ENCODE results near the gene MATCAP1. TPM values are rescaled to one million over a fixed set of nuclear protein-coding genes. Genes with fewer than 3 reads are reported as not detected.

MATCAP1 gene
- total RNA-seq, 1 donor from 2014 or later: 5.2 TPM

DNA sequence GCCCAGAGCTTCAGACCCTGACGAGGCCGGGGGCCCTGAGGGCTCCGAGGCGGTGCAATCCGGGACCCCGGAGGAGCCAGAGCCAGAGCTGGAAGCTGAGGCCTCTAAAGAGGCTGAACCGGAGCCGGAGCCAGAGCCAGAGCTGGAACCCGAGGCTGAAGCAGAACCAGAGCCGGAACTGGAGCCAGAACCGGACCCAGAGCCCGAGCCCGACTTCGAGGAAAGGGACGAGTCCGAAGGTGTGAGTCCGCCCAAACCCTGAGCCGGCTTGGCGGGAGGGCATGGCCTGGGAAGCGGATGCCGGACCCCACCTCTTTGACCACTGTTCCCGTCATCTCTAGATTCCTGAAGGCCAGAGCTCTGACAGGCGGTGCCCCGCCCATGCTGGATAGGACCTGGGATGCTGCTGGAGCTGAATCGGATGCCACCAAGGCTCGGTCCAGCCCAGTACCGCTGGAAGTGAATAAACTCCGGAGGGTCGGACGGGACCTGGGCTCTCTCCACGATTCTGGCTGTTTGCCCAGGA is 9.0 kb downstream of the MATCAP1 start:
- Histone ChIP-seq H3K9me3 (ENCODE audit: control insufficient read depth in 3 of 3, low read length in 3 of 3) (no peaks in the 10 kb centered on the region), H3K4me1 (ENCODE audit: control insufficient read depth in 3 of 3, insufficient read depth in 3 of 3, low read length in 3 of 3) (peaks cover 66 to 80% (median 69%) of the 10 kb centered on the region in 3 donors), H3K4me3 (ENCODE audit: low read length in 3 of 3) (peak overlapping the region; percentile 64 to 86 (median 65)), H3K27ac (ENCODE audit: low read depth, low read length) (peak overlapping the region; percentile 91), H3K9ac (ENCODE audit: low read depth in 1 of 3, low read length in 3 of 3) (peak overlapping the region; percentile 67 to 95 (median 76)), H3K36me3 (ENCODE audit: control insufficient read depth in 3 of 3, insufficient read depth in 3 of 3, low read length in 3 of 3) (peaks cover 10 to 14% (median 12%) of the 10 kb centered on the region in 3 donors), H3K27me3 (ENCODE audit: control insufficient read depth in 3 of 3, insufficient read depth in 3 of 3, low read length in 3 of 3) (no peaks in the 10 kb centered on the region)

DNA sequence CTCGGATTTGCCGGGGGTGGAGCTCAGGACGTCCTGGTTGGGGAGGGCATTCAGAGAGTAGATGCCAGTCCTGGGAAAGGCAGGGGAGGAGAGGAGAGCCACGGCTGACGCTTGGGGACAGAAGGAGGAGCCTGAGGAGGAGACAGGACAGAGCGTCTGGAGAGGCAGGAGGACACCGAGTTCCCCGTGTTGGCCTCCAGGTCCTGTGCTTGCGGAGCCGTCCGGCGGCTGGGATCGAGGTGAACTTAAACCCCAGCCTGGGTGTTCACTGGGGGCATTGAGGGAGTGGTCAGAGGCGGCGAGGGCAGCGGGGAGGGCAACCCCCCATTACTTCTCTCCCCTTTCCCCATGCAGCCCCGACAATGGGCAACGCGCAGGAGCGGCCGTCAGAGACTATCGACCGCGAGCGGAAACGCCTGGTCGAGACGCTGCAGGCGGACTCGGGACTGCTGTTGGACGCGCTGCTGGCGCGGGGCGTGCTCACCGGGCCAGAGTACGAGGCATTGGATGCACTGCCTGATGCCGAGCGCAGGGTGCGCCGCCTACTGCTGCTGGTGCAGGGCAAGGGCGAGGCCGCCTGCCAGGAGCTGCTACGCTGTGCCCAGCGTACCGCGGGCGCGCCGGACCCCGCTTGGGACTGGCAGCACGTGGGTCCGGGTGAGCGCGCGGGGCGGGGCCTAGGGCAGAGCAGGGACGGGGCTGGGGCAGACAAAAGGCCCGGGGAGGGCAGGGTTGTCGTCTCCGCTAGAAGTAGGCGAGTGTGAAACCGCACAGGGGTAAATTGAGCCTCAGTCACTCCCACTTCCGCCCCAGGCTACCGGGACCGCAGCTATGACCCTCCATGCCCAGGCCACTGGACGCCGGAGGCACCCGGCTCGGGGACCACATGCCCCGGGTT is 9.7 kb downstream of the MATCAP1 start:
- Histone ChIP-seq H3K36me3 (ENCODE audit: control insufficient read depth in 3 of 3, insufficient read depth in 3 of 3, low read length in 3 of 3) (peaks cover 10 to 14% (median 14%) of the 10 kb centered on the region in 3 donors), H3K9ac (ENCODE audit: low read depth in 1 of 3, low read length in 3 of 3) (peak overlapping the region; percentile 67 to 95 (median 92)), H3K4me3 (ENCODE audit: low read length in 3 of 3) (peak overlapping the region; percentile 64 to 86 (median 65)), H3K4me1 (ENCODE audit: control insufficient read depth in 3 of 3, insufficient read depth in 3 of 3, low read length in 3 of 3) (peaks cover 72 to 87% (median 76%) of the 10 kb centered on the region in 3 donors), H3K27ac (ENCODE audit: low read depth, low read length) (peak overlapping the region; percentile 91), H3K27me3 (ENCODE audit: control insufficient read depth in 3 of 3, insufficient read depth in 3 of 3, low read length in 3 of 3) (no peaks in the 10 kb centered on the region), H3K9me3 (ENCODE audit: control insufficient read depth in 3 of 3, low read length in 3 of 3) (no peaks in the 10 kb centered on the region)

DNA sequence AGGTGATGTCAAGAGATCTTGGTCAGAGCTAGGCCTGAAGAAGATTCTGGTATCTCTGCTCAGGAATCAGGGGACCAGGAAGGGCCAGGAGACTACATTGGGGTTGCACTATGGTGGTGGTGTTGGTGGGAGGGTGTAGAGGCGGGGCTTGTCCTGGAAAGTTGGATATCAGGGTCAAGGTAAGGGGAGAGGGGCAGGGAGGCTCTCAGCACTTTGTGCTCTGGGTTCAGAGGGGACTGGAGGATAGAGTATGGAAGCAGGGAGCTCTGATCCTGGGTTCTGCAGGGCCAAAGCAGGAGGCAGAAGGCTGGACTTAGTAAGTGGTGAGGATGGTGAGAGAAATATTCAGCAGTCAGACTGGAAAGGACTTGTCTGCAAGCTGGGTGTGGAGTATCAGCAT is 10.4 kb downstream of the MATCAP1 start:
- peak overlapping the region; percentile 91 for H3K27ac ChIP-seq (ENCODE audit: low read depth, low read length)
- peaks cover 10 to 18% (median 14%) of the 10 kb centered on the region in 3 donors for H3K36me3 ChIP-seq (ENCODE audit: control insufficient read depth in 3 of 3, insufficient read depth in 3 of 3, low read length in 3 of 3)
- no peaks in the 10 kb centered on the region for H3K27me3 ChIP-seq (ENCODE audit: control insufficient read depth in 3 of 3, insufficient read depth in 3 of 3, low read length in 3 of 3)
- peak overlapping the region; percentile 64 to 86 (median 65) for H3K4me3 ChIP-seq (ENCODE audit: low read length in 3 of 3)
- H3K9ac ChIP-seq (ENCODE audit: low read depth in 1 of 3, low read length in 3 of 3): peak overlapping the region; percentile 67 to 95 (median 92)
- peaks cover 72 to 88% (median 75%) of the 10 kb centered on the region in 3 donors for H3K4me1 ChIP-seq (ENCODE audit: control insufficient read depth in 3 of 3, insufficient read depth in 3 of 3, low read length in 3 of 3)
- no peaks in the 10 kb centered on the region for H3K9me3 ChIP-seq (ENCODE audit: control insufficient read depth in 3 of 3, low read length in 3 of 3)

DNA sequence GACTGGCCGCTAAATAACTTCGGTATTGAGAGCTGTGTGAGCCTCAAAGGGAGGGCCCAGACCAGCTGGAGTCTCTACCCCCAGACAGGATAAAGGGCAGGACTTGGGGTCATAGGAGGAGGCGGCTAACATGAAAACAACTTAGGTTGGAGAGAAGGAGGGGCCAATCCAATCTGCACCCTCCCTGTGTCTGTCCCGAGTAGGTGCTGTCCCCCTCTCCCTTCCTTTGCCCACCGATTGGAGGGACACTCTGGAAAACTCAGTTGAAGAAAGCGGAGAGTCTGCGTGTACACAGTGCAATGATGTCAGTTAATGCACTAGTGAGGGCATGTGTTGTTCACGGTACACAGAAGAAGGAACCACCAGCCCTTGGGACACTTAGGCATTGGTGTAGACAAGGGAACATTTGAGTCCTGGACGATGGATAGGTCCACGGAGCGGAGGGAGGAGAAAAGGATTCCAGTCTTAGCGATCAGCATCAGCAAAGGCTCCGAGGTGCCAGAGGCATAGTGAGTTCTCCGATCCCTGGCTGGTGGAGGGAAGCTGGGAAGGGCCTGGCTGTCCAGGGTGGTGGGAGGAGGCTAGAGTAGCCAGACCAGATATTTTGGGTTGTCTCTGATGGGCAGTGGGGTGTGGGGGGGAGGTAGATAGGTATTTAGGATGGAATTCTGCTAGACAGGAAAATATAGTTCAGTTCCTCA is 12.7 kb downstream of the MATCAP1 start:
- peak overlapping the region; percentile 93 for H3K27ac ChIP-seq (ENCODE audit: low read depth, low read length)
- no peaks in the 10 kb centered on the region for H3K9me3 ChIP-seq (ENCODE audit: control insufficient read depth in 3 of 3, low read length in 3 of 3)
- peaks cover 65 to 77% (median 66%) of the 10 kb centered on the region in 3 donors for H3K4me1 ChIP-seq (ENCODE audit: control insufficient read depth in 3 of 3, insufficient read depth in 3 of 3, low read length in 3 of 3)
- peak overlapping the region; percentile 91 to 97 (median 95) for H3K9ac ChIP-seq (ENCODE audit: low read depth in 1 of 3, low read length in 3 of 3)
- H3K27me3 ChIP-seq (ENCODE audit: control insufficient read depth in 3 of 3, insufficient read depth in 3 of 3, low read length in 3 of 3): no peaks in the 10 kb centered on the region
- peak overlapping the region; percentile 71 to 84 (median 77) for H3K4me3 ChIP-seq (ENCODE audit: low read length in 3 of 3)
- H3K36me3 ChIP-seq (ENCODE audit: control insufficient read depth in 3 of 3, insufficient read depth in 3 of 3, low read length in 3 of 3): peaks cover 18 to 28% (median 23%) of the 10 kb centered on the region in 3 donors

DNA sequence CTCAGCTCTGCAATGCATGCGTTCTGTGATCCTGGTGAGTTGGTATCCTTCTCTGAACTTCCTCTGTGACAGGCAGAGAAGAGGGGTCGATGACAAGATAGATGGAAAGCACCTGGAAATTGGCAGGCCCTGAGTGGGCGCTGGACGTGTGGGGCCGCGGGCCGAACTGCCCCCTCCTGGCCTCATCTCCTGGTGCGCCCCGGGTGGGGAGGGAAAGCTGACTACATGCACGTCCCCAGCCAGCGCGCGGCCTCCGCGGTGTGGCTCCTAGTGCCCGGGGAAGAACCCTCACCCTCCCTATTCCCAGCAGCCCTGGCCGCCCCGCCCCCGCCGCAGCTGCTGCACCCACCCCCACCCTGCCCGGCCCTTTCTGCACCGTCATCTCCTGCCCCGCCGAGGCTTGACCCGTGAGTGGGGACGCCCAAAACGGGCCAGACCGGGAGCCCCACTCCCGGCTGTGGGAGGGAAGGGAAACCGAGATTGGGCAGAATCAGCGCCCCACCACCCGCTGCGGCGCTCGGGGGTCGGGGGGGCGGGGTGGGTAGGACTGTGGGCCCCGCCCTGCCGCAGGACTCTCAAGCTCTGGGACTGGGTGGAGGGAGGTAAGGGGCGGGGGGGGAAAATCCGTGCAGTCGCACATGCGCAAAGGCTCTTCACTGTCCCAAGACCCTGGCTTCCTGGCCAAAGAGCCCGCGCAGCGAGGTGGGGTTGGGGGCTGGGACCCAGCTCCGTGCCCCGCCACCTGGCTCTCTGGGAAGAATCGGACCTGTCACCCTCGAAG is 13.4 kb downstream of the MATCAP1 start, which contains the start of gene NOL3:
NOL3 (plus strand) TSS at position 371 of the 781 bp plus-strand sequence.
- Histone ChIP-seq H3K4me1 (ENCODE audit: control insufficient read depth in 3 of 3, insufficient read depth in 3 of 3, low read length in 3 of 3) (peaks cover 61 to 70% (median 66%) of the 10 kb centered on the region in 3 donors), H3K27me3 (ENCODE audit: control insufficient read depth in 3 of 3, insufficient read depth in 3 of 3, low read length in 3 of 3) (no peaks in the 10 kb centered on the region), H3K9ac (ENCODE audit: low read depth in 1 of 3, low read length in 3 of 3) (peak within 1 kb of the TSS; percentile 91 to 97 (median 95)), H3K36me3 (ENCODE audit: control insufficient read depth in 3 of 3, insufficient read depth in 3 of 3, low read length in 3 of 3) (peaks cover 14 to 24% (median 20%) of the 10 kb centered on the region in 3 donors), H3K4me3 (ENCODE audit: low read length in 3 of 3) (peak within 1 kb of the TSS; percentile 71 to 84 (median 77)), H3K27ac (ENCODE audit: low read depth, low read length) (peak within 1 kb of the TSS; percentile 93), H3K9me3 (ENCODE audit: control insufficient read depth in 3 of 3, low read length in 3 of 3) (no peaks in the 10 kb centered on the region)

DNA sequence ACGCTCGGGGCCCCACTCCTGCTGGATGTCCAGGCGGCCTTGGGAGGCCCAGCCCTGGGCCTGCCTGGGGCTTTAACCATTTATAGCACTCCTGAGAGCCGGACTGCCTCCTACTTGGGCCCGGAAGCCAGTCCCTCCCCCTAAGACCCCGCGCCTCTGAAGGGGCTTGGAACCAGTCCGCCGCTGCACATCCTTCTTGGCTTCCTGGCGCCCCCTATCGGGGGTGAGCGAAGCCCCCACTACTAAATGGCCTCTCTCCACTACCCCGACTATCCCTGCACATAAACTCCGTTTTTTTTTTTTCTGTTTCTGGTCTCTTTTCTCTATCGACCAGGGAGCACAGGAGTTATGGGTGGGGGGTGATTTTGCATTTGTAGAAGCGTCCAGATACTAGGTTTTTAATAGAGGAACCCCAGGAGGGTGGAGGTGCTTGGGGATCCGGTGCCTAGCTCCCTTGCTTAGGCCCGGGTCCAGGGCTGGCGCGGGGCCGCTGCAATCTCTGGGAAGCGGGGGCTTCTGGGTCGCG is 14.1 kb downstream of the MATCAP1 start:
- H3K4me1 ChIP-seq (ENCODE audit: control insufficient read depth in 3 of 3, insufficient read depth in 3 of 3, low read length in 3 of 3): peaks cover 61 to 70% (median 66%) of the 10 kb centered on the region in 3 donors
- peak overlapping the region; percentile 69 to 84 (median 77) for H3K4me3 ChIP-seq (ENCODE audit: low read length in 3 of 3)
- H3K9ac ChIP-seq (ENCODE audit: low read depth in 1 of 3, low read length in 3 of 3): peak overlapping the region; percentile 72 to 95 (median 91)
- no peaks in the 10 kb centered on the region for H3K9me3 ChIP-seq (ENCODE audit: control insufficient read depth in 3 of 3, low read length in 3 of 3)
- H3K27ac ChIP-seq (ENCODE audit: low read depth, low read length): peak overlapping the region; percentile 93
- H3K27me3 ChIP-seq (ENCODE audit: control insufficient read depth in 3 of 3, insufficient read depth in 3 of 3, low read length in 3 of 3): no peaks in the 10 kb centered on the region
- peaks cover 8 to 19% (median 14%) of the 10 kb centered on the region in 3 donors for H3K36me3 ChIP-seq (ENCODE audit: control insufficient read depth in 3 of 3, insufficient read depth in 3 of 3, low read length in 3 of 3)

DNA sequence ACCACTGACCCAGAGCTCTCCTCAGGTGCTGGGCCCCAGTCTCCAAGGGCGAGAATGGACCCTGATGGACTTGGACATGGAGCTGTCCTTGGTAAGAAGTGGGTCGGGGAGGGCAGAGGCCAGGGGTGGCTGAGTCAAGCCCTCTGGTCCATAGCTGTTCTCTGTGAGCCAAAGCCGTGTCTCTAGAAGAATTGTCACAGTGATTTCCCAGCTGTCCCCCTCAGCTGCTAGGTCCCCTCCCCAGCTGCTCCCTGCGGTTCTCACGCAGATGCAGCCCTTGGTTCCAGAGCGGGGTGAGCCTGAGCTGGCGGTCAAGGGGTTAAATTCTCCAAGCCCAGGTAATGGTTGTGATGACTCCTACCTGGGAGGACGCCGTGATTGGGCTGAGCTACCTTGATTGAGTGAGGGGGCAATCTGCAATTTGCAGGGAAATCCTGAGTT is 14.7 kb downstream of the MATCAP1 start:
- H3K36me3 ChIP-seq (ENCODE audit: control insufficient read depth in 3 of 3, insufficient read depth in 3 of 3, low read length in 3 of 3): peaks cover 8 to 19% (median 13%) of the 10 kb centered on the region in 3 donors
- no peaks in the 10 kb centered on the region for H3K27me3 ChIP-seq (ENCODE audit: control insufficient read depth in 3 of 3, insufficient read depth in 3 of 3, low read length in 3 of 3)
- peak overlapping the region; percentile 0 to 95 (median 72) for H3K9ac ChIP-seq (ENCODE audit: low read depth in 1 of 3, low read length in 3 of 3)
- peak overlapping the region; percentile 93 for H3K27ac ChIP-seq (ENCODE audit: low read depth, low read length)
- H3K4me1 ChIP-seq (ENCODE audit: control insufficient read depth in 3 of 3, insufficient read depth in 3 of 3, low read length in 3 of 3): peaks cover 58 to 68% (median 63%) of the 10 kb centered on the region in 3 donors
- no peaks in the 10 kb centered on the region for H3K9me3 ChIP-seq (ENCODE audit: control insufficient read depth in 3 of 3, low read length in 3 of 3)
- peak overlapping the region in 2 of 3 donors; percentile 77 to 84 for H3K4me3 ChIP-seq (ENCODE audit: low read length in 3 of 3)

DNA sequence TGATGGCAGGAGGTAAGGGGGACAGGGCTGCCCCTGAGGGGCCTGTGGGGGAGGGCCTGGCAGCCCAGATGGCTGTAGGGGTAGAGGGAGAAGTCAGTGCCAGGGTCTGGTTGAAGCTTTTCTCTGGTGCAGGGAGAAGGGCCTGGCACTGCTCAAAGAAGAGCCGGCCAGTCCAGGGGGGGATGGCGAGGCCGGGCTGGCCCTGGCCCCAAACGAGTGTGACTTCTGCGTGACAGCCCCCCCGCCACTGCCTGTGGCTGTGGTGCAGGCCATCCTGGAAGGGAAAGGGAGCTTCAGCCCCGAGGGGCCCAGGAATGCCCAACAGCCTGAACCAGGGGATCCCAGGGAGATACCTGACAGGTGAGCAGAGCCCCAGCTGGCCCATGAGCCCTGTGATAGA is 16.2 kb downstream of the MATCAP1 start:
- no peak overlapping the region for H3K4me3 ChIP-seq (ENCODE audit: low read length in 3 of 3)
- H3K36me3 ChIP-seq (ENCODE audit: control insufficient read depth in 3 of 3, insufficient read depth in 3 of 3, low read length in 3 of 3): peaks cover 8 to 19% (median 13%) of the 10 kb centered on the region in 3 donors
- H3K9ac ChIP-seq (ENCODE audit: low read depth in 1 of 3, low read length in 3 of 3): peak overlapping the region in 1 of 3 donors; percentile 54
- H3K9me3 ChIP-seq (ENCODE audit: control insufficient read depth in 3 of 3, low read length in 3 of 3): no peaks in the 10 kb centered on the region
- H3K4me1 ChIP-seq (ENCODE audit: control insufficient read depth in 3 of 3, insufficient read depth in 3 of 3, low read length in 3 of 3): peaks cover 61 to 69% (median 66%) of the 10 kb centered on the region in 3 donors
- H3K27me3 ChIP-seq (ENCODE audit: control insufficient read depth in 3 of 3, insufficient read depth in 3 of 3, low read length in 3 of 3): peaks cover 0 to 3% (median 0%) of the 10 kb centered on the region in 3 donors
- H3K27ac ChIP-seq (ENCODE audit: low read depth, low read length): peak overlapping the region; percentile 23

Measured in skeletal muscle tissue (tissue), 4 donors.